A549 (cell line): ENCODE data around the gene LCE1A. TPM values are rescaled to one million over a fixed set of nuclear protein-coding genes. Genes with fewer than 3 reads are reported as not detected.

Source experiments
- ATAC-seq, 2 experiments: fragments of 200-7000 bp in 1 of 2; fragments of >200 bp in 1 of 2; cut with Nextera tagmentation in 1 of 2; cut with Tn5 transposase in 1 of 2; 3 replicates each; pipeline versions ENCODE4 v1.8.0 to v1.9.1; 2018 to 2020; ENCODE audit warnings: mild to moderate bottlenecking in 1 of 2, moderate library complexity in 1 of 2
- CTCF ChIA-PET: fragments of 300-600 bp; sonication (Branson Sonifier 250); formaldehyde crosslinking; extraction: SDS; loops from one replicate; lab custom pipeline; 2021; ENCODE audit warnings: antibody characterized with exemption, inconsistent platforms; lab: Yijun Ruan, JAX
- POLR2A ChIA-PET: fragments of 350-600 bp; formaldehyde crosslinking; extraction: SDS; loops from one replicate; lab custom pipeline; 2021; ENCODE audit warnings: antibody characterized with exemption, inconsistent platforms; lab: Yijun Ruan, JAX
- DNase-seq, 2 experiments: peaks; one replicate each; pipeline versions ENCODE4 v3.0.0 to v3.0.0-alpha.2; 2011 to 2016; ENCODE audit warnings: low read depth in 1 of 2, low spot score in 1 of 2
- FAIRE-seq: peaks from 2 replicates; lab custom pipeline; 2011; peaks lifted over from hg19 to GRCh38; lab: Jason Lieb, UNC
- H3K27ac ChIP-seq, 2 experiments: fragments of >200 bp; sonication (Bioruptor Twin); formaldehyde crosslinking; 3 replicates each; pipeline ENCODE4 v1.5.1; 2016 to 2017
- H3K4me1 ChIP-seq: fragments of >200 bp; sonication (Bioruptor Twin); formaldehyde crosslinking; 3 replicates; pipeline ENCODE4 v1.6.1; 2016
- H3K4me2 ChIP-seq: fragments of >200 bp; sonication (Bioruptor Twin); formaldehyde crosslinking; 3 replicates; pipeline ENCODE4 v1.6.1; 2016
- H3K4me3 ChIP-seq: fragments of >200 bp; sonication (Bioruptor Twin); formaldehyde crosslinking; 3 replicates; pipeline ENCODE4 v1.5.1; 2016
- H3K9me3 ChIP-seq: fragments of >200 bp; sonication (Bioruptor Twin); formaldehyde crosslinking; 3 replicates; pipeline ENCODE4 v1.6.1; 2016
- BHLHE40 ChIP-seq: IDR thresholded peaks from 2 replicates; pipeline ENCODE4 v1.6.1; 2012; ENCODE audit warnings: low read depth, low read length, inconsistent platforms
- EHF ChIP-seq: fragments of 250-450 bp; sonication (Bioruptor Pico); IDR thresholded peaks from 2 replicates; pipeline ENCODE4 v1.5.0; 2020; ENCODE audit warnings: mild to moderate bottlenecking
- EHMT2 ChIP-seq: fragments of 200-600 bp; sonication (generic); IDR thresholded peaks from 2 replicates; pipeline ENCODE4 v1.6.1; 2016; ENCODE audit warnings: antibody characterized with exemption, low read depth, mild to moderate bottlenecking, moderate library complexity
- EP300 ChIP-seq, 2 experiments: fragments of >200 bp; sonication (Bioruptor Twin); formaldehyde crosslinking; IDR thresholded peaks; 2 replicates in 1 of 2; 3 replicates in 1 of 2; pipeline ENCODE4 v1.6.1; 2016 to 2017
- ESRRA ChIP-seq: fragments of 150-350 bp; IDR thresholded peaks from 2 replicates; pipeline ENCODE4 v1.6.1; 2014; ENCODE audit warnings: mild to moderate bottlenecking, low read length, borderline replicate concordance
- FOSB ChIP-seq: fragments of 250-450 bp; sonication (Bioruptor Pico); IDR thresholded peaks from 2 replicates; pipeline ENCODE4 v1.5.0; 2020; ENCODE audit warnings: mild to moderate bottlenecking, moderate library complexity
- GATA3 ChIP-seq: IDR thresholded peaks from 2 replicates; pipeline ENCODE4 v1.6.1; 2012; ENCODE audit warnings: borderline replicate concordance
- HOXB13 ChIP-seq: fragments of 250-450 bp; sonication (Bioruptor Pico); IDR thresholded peaks from 2 replicates; pipeline ENCODE4 v1.5.0; 2020; ENCODE audit warnings: low read depth, mild to moderate bottlenecking, moderate library complexity
- HOXB5 ChIP-seq: fragments of 250-450 bp; sonication (Bioruptor Pico); IDR thresholded peaks from 2 replicates; pipeline ENCODE4 v1.5.0; 2020; ENCODE audit warnings: mild to moderate bottlenecking, moderate library complexity
- MAZ ChIP-seq: fragments of 150-350 bp; IDR thresholded peaks from 2 replicates; pipeline ENCODE4 v1.6.1; 2014; ENCODE audit warnings: antibody characterized with exemption, low read depth, low read length, borderline replicate concordance
- PHF8 ChIP-seq: fragments of 200-600 bp; sonication (generic); IDR thresholded peaks from 2 replicates; pipeline ENCODE4 v1.6.1; 2016; ENCODE audit warnings: low read depth, mild to moderate bottlenecking, antibody characterized with exemption, moderate library complexity, borderline replicate concordance
- POLR2AphosphoS2 ChIP-seq: conservative IDR thresholded peaks from 2 replicates; pipeline ENCODE4 v1.6.1; 2012; ENCODE audit warnings: low read length, improper control_type of control experiment, inconsistent platforms
- RAD21 ChIP-seq, 2 experiments: fragments of >200 bp in 1 of 2; sonication (Bioruptor Twin) in 1 of 2; formaldehyde crosslinking in 1 of 2; IDR thresholded peaks in 1 of 2; conservative IDR thresholded peaks in 1 of 2; 2 replicates in 1 of 2; 3 replicates in 1 of 2; pipeline ENCODE4 v1.6.1; 2012 to 2018; ENCODE audit warnings: inconsistent platforms in 1 of 2
- RCOR1 ChIP-seq: fragments of 150-350 bp; IDR thresholded peaks from 2 replicates; pipeline ENCODE4 v1.6.1; 2014; ENCODE audit warnings: antibody characterized with exemption, low read length, low read depth
- SMC3 ChIP-seq: fragments of >200 bp; sonication (Bioruptor Twin); formaldehyde crosslinking; IDR thresholded peaks from 3 replicates; pipeline ENCODE4 v1.6.1; 2018; ENCODE audit warnings: inconsistent platforms
- ZSCAN20 ChIP-seq: fragments of 250-450 bp; sonication (Bioruptor Pico); IDR thresholded peaks from 2 replicates; pipeline ENCODE4 v1.8.0; 2022; ENCODE audit warnings: mild to moderate bottlenecking, moderate library complexity
- WGBS: methylation state at CpG from one replicate; pipeline ENCODE4 v1.1.6; 2017; ENCODE audit errors: missing lambda C conversion rate; 5-methylcytosine and 5-hydroxymethylcytosine counted together
- polyA plus RNA-seq, 4 experiments: library from polyadenylated mRNA; depleted of rRNA in 3 of 4; stranded (reverse); fragments of >200 nt; fragmentation: RNase III in 1 of 4; extraction: RNeasy Plus Mini Kit Qiagen cat#74134 plus additional on column Dnase treatment in 1 of 4; gene quantifications; 2 replicates in 3 of 4; 3 replicates in 1 of 4; pipeline ENCODE4 v1.2.3, GENCODE V29; 2011 to 2017
- TF ChIP-seq, protein P1 (sequence below): fragments of 150-350 bp; IDR thresholded peaks from 2 replicates; pipeline ENCODE4 v1.6.1; 2014; ENCODE audit warnings: low read depth, mild to moderate bottlenecking, low read length
- TF ChIP-seq, protein P2 (sequence below): fragments of >200 bp; sonication (Bioruptor Twin); formaldehyde crosslinking; IDR thresholded peaks from 3 replicates; pipeline ENCODE4 v1.5.1; 2016

The LCE1A gene
- polyA plus RNA-seq, 2 of the 4 experiments (the other 2 are of a cell fraction), result not detected

DNA sequence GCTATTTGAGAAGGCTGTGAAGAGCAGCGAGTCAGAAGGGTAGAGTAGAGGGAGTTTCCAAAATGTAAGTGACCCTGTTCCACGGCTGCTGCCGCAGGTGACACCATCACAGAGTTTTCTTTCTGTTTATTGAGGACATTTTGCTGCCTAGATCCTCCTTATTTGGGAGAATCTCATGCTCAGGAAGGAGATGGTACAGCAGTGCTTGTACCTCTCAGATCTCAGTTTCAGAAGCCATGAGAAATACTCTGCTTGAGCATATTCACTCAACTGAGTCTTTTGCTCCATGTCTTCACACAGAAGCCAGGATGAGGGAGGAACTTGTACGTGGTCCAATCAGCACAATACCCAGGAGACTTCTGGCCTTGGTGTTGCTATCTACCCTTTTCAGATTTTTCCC lies 34.1 kb downstream of the LCE1A start:
- no peak for FAIRE-seq
- DNase-seq, result no peak
- CTCF ChIA-PET, result interaction anchor here (0.9 to 1.1 kb wide), 2 partner anchors 8 to 11 kb away, joined by 4 to 5 read pairs; no protein-coding TSS in a partner anchor
- no peaks in the 10 kb centered on the region for H3K4me1 ChIP-seq
- H3K27ac ChIP-seq, result no peak overlapping the region
- 0% methylated on average over 4 of the region's 4 CpGs for WGBS
- no peak for ATAC-seq
- H3K4me2 ChIP-seq, result no peak overlapping the region
- no peaks in the 10 kb centered on the region for H3K9me3 ChIP-seq
- POLR2A ChIA-PET, result no interaction called here
- TF ChIP-seq GATA3 (no peak), EP300 (IDR thresholded peaks at IDR 0.05) (no peak), RCOR1 (no peak), PHF8 (no peak), POLR2AphosphoS2 (no peak), BHLHE40 (no peak), MAZ (no peak), ESRRA (no peak), ZSCAN20 (CRISPR knock-in tag) (no peak), EHMT2 (no peak), RAD21 (conservative IDR thresholded peaks at IDR 0.05 in 1 of 2, IDR thresholded peaks at IDR 0.05 in 1 of 2) (no peak), EHF (no peak)
- TF ChIP-seq, protein P1, sequence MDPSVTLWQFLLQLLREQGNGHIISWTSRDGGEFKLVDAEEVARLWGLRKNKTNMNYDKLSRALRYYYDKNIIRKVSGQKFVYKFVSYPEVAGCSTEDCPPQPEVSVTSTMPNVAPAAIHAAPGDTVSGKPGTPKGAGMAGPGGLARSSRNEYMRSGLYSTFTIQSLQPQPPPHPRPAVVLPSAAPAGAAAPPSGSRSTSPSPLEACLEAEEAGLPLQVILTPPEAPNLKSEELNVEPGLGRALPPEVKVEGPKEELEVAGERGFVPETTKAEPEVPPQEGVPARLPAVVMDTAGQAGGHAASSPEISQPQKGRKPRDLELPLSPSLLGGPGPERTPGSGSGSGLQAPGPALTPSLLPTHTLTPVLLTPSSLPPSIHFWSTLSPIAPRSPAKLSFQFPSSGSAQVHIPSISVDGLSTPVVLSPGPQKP, result no peak
- TF ChIP-seq, all 56 proteins: peak for 0
- no peak overlapping the region for H3K4me3 ChIP-seq

DNA sequence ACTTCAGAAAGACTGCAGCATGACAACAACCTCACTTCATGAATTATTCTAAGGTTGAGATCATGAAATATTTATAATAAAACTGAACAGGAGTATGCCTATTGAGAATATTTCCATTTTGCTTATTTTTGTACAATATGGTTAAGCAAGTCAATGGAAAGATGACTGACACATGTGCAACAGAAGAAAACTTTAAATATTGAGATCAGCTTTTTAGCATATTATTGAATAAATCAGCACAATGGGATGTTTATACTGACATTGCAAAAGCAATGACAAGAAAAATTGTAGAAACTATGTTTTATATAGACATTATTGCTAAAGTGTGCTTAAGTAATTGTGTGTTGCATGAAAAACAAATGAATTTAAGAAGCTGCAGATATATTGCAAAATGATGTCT lies 37.2 kb downstream of the LCE1A start:
- FAIRE-seq, result no peak
- CTCF ChIA-PET, result interaction anchor here (0.6 to 1.5 kb wide), 3 partner anchors 10 to 328 kb away, joined by 3 to 5 read pairs (median 3); no protein-coding TSS in a partner anchor
- ATAC-seq, result no peak

DNA sequence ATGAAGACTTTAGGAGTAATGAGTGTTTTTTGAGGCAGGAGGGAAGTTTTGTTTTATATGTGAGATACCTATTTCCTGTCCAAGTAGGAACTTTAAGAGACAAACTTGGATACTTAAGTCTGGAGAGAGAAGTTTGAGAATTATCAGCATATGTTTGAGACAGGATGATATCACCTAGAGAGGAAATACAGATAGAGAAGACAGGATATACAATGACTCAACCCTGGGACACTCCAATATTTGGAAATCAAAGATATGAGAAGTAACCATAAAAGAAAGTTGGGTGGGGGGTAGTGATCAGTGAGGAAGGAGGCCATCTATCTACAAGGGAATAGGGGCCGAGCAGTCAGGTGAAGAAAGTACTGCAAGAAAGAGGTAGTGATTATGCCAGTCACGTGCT lies 39.0 kb downstream of the LCE1A start:
- H3K9me3 ChIP-seq, result no peaks in the 10 kb centered on the region
- H3K4me1 ChIP-seq, result no peaks in the 10 kb centered on the region
- FAIRE-seq, result no peak
- ChIA-PET POLR2A (no interaction called here), CTCF (interaction anchor here (1.5 to 1.8 kb wide), 2 partner anchors 60 to 354 kb away, joined by 4 to 7 read pairs; no protein-coding TSS in a partner anchor)
- DNase-seq, result no peak
- no peak for ATAC-seq
- no peak overlapping the region for H3K4me3 ChIP-seq
- WGBS, result 4% methylated on average over 2 of the region's 2 CpGs
- H3K4me2 ChIP-seq, result no peak overlapping the region
- no peak overlapping the region for H3K27ac ChIP-seq
- TF ChIP-seq FOSB (CRISPR knock-in tag), result no peak

More for the DNA sequence above, 37.2 kb downstream of the LCE1A start:
- Histone ChIP-seq H3K27ac (no peak overlapping the region), H3K4me3 (no peak overlapping the region), H3K4me1 (no peaks in the 10 kb centered on the region), H3K9me3 (no peaks in the 10 kb centered on the region), H3K4me2 (no peak overlapping the region)
- DNase-seq, result no peak
- no peak for TF ChIP-seq ZSCAN20 (CRISPR knock-in tag)
- TF ChIP-seq EHF, result no peak
- TF ChIP-seq POLR2AphosphoS2, result no peak
- POLR2A ChIA-PET, result no interaction called here

DNA sequence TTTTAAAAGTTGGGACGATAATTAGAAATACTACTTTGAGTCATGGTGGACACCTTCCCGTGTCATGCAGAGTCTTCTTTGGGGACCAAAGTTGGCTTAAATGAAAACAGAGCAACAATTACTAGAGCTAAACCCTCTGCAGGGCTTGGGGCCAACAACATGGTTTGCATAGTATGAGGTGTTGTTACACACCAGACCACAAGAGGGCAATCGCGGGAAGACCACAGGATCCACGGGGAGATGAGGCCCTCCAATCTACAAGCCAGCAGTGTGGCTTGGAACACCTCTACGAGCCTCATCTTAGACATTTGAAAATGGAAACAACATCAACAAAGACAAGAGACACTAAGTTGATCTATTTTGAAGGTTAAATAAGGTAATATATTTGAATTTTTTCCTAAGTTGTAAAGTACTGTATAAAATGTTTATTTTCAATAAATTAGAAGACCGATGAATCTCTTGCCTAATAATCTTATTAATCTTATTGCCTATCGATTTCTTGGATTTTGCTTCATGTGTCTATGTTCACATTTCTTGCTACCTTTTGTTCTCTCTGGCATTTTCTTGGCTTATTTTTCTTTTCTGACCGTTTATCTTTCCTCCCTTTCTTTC lies 42.6 kb downstream of the LCE1A start:
- H3K4me3 ChIP-seq, result no peak overlapping the region
- CTCF ChIA-PET, result interaction anchor here (0.6 to 5.2 kb wide), 30 partner anchors 9 to 354 kb away, joined by 3 to 66 read pairs (median 4); partner anchors contain the start of genes IVL and LCE2D
- H3K4me2 ChIP-seq, result no peak overlapping the region
- FAIRE-seq, result peak; percentile 97
- TF ChIP-seq, protein P2, sequence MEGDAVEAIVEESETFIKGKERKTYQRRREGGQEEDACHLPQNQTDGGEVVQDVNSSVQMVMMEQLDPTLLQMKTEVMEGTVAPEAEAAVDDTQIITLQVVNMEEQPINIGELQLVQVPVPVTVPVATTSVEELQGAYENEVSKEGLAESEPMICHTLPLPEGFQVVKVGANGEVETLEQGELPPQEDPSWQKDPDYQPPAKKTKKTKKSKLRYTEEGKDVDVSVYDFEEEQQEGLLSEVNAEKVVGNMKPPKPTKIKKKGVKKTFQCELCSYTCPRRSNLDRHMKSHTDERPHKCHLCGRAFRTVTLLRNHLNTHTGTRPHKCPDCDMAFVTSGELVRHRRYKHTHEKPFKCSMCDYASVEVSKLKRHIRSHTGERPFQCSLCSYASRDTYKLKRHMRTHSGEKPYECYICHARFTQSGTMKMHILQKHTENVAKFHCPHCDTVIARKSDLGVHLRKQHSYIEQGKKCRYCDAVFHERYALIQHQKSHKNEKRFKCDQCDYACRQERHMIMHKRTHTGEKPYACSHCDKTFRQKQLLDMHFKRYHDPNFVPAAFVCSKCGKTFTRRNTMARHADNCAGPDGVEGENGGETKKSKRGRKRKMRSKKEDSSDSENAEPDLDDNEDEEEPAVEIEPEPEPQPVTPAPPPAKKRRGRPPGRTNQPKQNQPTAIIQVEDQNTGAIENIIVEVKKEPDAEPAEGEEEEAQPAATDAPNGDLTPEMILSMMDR, result peak; percentile 66
- TF ChIP-seq SMC3 (peak; percentile 64), HOXB13 (CRISPR knock-in tag) (no peak), RAD21 (conservative IDR thresholded peaks at IDR 0.05 in 1 of 2, IDR thresholded peaks at IDR 0.05 in 1 of 2) (peak; percentile 56 to 65; a peak in 4 of 5 replicates), HOXB5 (CRISPR knock-in tag) (no peak)
- TF ChIP-seq, all 56 proteins: peak for 3
- ATAC-seq, result peak; percentile 87 to 93
- Histone ChIP-seq H3K4me1 (no peaks in the 10 kb centered on the region), H3K27ac (no peak overlapping the region), H3K9me3 (no peaks in the 10 kb centered on the region)
- DNase-seq, result peak; percentile 71 to 81
- POLR2A ChIA-PET, result no interaction called here
- WGBS, result 20% methylated on average over 9 of the region's 9 CpGs
